Left colon (tissue), 2 donors: Measurements from ENCODE around the gene ZBTB7C. TPM values are rescaled to one million over a fixed set of nuclear protein-coding genes. Genes with fewer than 3 reads are reported as not detected.

Experiments
- ATAC-seq: fragments of 200-7000 bp; cut with Tn5 transposase; one replicate; pipeline ENCODE4 v1.9.1; 2020; ENCODE audit warnings: mild to moderate bottlenecking, moderate library complexity
- DNase-seq, 2 donors: peaks; one replicate each; pipeline ENCODE4 v3.0.0-alpha.2; 2020
- intact Hi-C, 2 donors: fragments of 100-400 bp; cut with DNase I in 1 of 2; cut with micrococcal nuclease in 1 of 2; formaldehyde crosslinking; loops; one replicate each; pipeline versions ENCODE4 v1.11.2 to v1.14.0; 2022; cut with DNase I, micrococcal nuclease
- total RNA-seq, 2 donors: library from RNA; stranded (reverse); fragmentation: NEBNext Ultra II Directional; extraction: Animal tissue kit (Norgen Biotek cat#: 25700); gene quantifications; one replicate each; pipeline ENCODE4 v1.2.1, GENCODE V29; 2021
- donor health status: DM: no; HTN: no; CAD: no.
- donor health status: DM: yes; HTN: yes; CAD: no.

Gene ZBTB7C
- total RNA-seq, 2 donors from 2014 or later, result 52.1 to 53.4 TPM

- intact Hi-C loops, result no loop called here
- ATAC-seq, result peak; percentile 40
- DNase-seq, result no peak
Measured at GRCh38 chr18:48422947-48423378, 13.8 kb upstream of the ZBTB7C start.

GRCh38 chr18:48419277-48420022 is 10.3 kb upstream of the ZBTB7C start:
- intact Hi-C loops, result no loop called here
- no peak for ATAC-seq
- DNase-seq, result no peak

- intact Hi-C loops, result no loop called here
- no peak for ATAC-seq
Measured at GRCh38 chr18:48418539-48419276, 9.5 kb upstream of the ZBTB7C start.

GRCh38 chr18:48417985-48418384 is 8.8 kb upstream of the ZBTB7C start:
- intact Hi-C loops, result no loop called here
- DNase-seq, result no peak

More at GRCh38 chr18:48418539-48419276, 9.5 kb upstream of the ZBTB7C start:
- DNase-seq, result no peak

GRCh38 chr18:48413342-48413741 is 4.2 kb upstream of the ZBTB7C start:
- intact Hi-C loops, result no loop called here
- ATAC-seq, result no peak
- no peak for DNase-seq

More at GRCh38 chr18:48417985-48418384, 8.8 kb upstream of the ZBTB7C start:
- ATAC-seq, result no peak

GRCh38 chr18:48412339-48412929 is 3.3 kb upstream of the ZBTB7C start:
- ATAC-seq (peak; percentile 43), DNase-seq (peak in 1 of 2 donors; percentile 14)
- intact Hi-C loops, result no loop called here

- intact Hi-C loops, result no loop called here
- peak; percentile 91 to 92 for DNase-seq
- peak; percentile 98 for ATAC-seq
Measured at GRCh38 chr18:48410095-48410920, 1.1 kb upstream of the ZBTB7C start.

- peak; percentile 19 for ATAC-seq
- peak in 1 of 2 donors; percentile 24 for DNase-seq
- intact Hi-C loops, result no loop called here
Measured at GRCh38 chr18:48409591-48410094, 460 bp upstream of the ZBTB7C start.

- ATAC-seq (no peak), DNase-seq (peak in 1 of 2 donors; percentile 11)
- intact Hi-C loops, result no loop called here
Measured at GRCh38 chr18:48408111-48408726, 964 bp downstream of the ZBTB7C start.

- intact Hi-C loops, result no loop called here
- ATAC-seq, result no peak
Measured at GRCh38 chr18:48407358-48407757, 1.8 kb downstream of the ZBTB7C start.

GRCh38 chr18:48405978-48406377 is 3.2 kb downstream of the ZBTB7C start:
- DNase-seq (no peak), ATAC-seq (no peak)
- intact Hi-C loops, result no loop called here

More at GRCh38 chr18:48407358-48407757, 1.8 kb downstream of the ZBTB7C start:
- no peak for DNase-seq

- DNase-seq (no peak), ATAC-seq (no peak)
- intact Hi-C loops, result no loop called here
Measured at GRCh38 chr18:48404716-48405507, 4.3 kb downstream of the ZBTB7C start.

- DNase-seq (no peak), ATAC-seq (no peak)
- intact Hi-C loops, result no loop called here
Measured at GRCh38 chr18:48402953-48403352, 6.2 kb downstream of the ZBTB7C start.

GRCh38 chr18:48399303-48400075 is 9.7 kb downstream of the ZBTB7C start:
- DNase-seq, result no peak
- intact Hi-C loops, result no loop called here
- no peak for ATAC-seq

GRCh38 chr18:48398074-48398473 is 11.1 kb downstream of the ZBTB7C start:
- intact Hi-C loops, result no loop called here
- ATAC-seq (no peak), DNase-seq (no peak)

GRCh38 chr18:48397021-48397420 is 12.2 kb downstream of the ZBTB7C start:
- DNase-seq (no peak), ATAC-seq (no peak)
- intact Hi-C loops, result no loop called here

GRCh38 chr18:48396561-48396960 is 12.6 kb downstream of the ZBTB7C start:
- ATAC-seq, result no peak
- intact Hi-C loops, result no loop called here
- DNase-seq, result no peak
